T-helper 1 cell treated with Interleukin-12 subunit alpha and Interleukin-12 subunit beta and Interleukin-4 antibody, amounts not matched to agents 30 μg/mL and 1 μg/mL, for 36 hours (primary cell): ENCODE data around the gene MTMR3.

Experiments
- H3K27ac Mint-ChIP-seq: one replicate; pipeline ENCODE4 v1.8.0; 2021; ENCODE audit warnings: mild to moderate bottlenecking, mixed read lengths
- H3K27me3 Mint-ChIP-seq: one replicate; pipeline ENCODE4 v1.8.0; 2021; ENCODE audit warnings: low read depth, mixed read lengths
- H3K36me3 Mint-ChIP-seq: one replicate; pipeline ENCODE4 v1.8.0; 2021; ENCODE audit warnings: low read depth, mixed read lengths
- H3K4me1 Mint-ChIP-seq: one replicate; pipeline ENCODE4 v1.8.0; 2021; ENCODE audit warnings: low read depth, mixed read lengths
- H3K4me3 Mint-ChIP-seq: one replicate; pipeline ENCODE4 v1.8.0; 2021; ENCODE audit warnings: mild to moderate bottlenecking, moderate library complexity, mixed read lengths
- H3K9me3 Mint-ChIP-seq: one replicate; pipeline ENCODE4 v1.8.0; 2021; ENCODE audit warnings: mixed read lengths

The MTMR3 gene

DNA sequence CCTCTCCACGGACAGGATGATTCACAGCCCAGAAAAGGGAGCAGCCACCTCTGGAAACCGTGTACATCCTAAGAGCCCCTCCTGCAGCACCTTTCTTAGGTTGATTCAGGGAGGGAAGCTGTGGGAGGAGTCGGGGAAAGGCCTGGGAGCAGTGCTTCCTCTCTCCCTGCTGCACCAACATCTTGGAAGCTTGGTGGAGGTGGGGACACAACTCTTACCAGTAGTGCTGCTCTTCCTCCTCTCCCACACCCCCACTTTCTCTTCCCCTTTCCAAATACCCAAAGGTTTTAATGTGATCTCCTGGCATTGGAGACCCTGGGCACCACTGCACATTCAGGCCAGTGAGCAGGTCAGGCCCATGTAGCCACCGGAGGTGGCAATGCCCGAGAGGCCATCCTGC is 150.9 kb downstream of the MTMR3 start:
- H3K27ac Mint-ChIP-seq, result no peak overlapping the region
- H3K4me3 Mint-ChIP-seq, result no peak overlapping the region
- no peaks in the 10 kb centered on the region for H3K4me1 Mint-ChIP-seq
- no peaks in the 10 kb centered on the region for H3K9me3 Mint-ChIP-seq
- H3K36me3 Mint-ChIP-seq, result no peaks in the 10 kb centered on the region
- no peaks in the 10 kb centered on the region for H3K27me3 Mint-ChIP-seq

DNA sequence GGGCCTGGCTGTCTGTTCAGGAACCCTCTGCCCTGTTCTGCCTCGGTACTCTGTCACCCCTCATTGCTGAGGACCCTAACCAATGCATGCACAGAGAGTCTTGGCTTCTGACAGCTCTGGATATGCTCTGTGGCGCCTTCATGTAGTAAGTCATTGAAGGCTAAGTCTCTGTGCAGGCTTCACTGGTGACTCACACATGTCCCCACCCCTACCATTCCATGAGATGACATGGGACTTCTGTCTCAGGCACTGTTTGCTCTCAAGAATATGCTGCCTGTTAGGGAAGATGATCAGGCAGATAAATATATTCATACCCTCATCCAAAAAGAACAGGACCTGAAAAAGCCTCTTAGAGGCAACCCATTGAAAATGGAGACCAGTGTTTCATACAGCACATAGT is 153.7 kb downstream of the MTMR3 start:
- peaks cover 4% of the 10 kb centered on the region for H3K27me3 Mint-ChIP-seq
- no peaks in the 10 kb centered on the region for H3K36me3 Mint-ChIP-seq
- no peak overlapping the region for H3K27ac Mint-ChIP-seq
- H3K9me3 Mint-ChIP-seq, result no peaks in the 10 kb centered on the region
- no peaks in the 10 kb centered on the region for H3K4me1 Mint-ChIP-seq
- no peak overlapping the region for H3K4me3 Mint-ChIP-seq

DNA sequence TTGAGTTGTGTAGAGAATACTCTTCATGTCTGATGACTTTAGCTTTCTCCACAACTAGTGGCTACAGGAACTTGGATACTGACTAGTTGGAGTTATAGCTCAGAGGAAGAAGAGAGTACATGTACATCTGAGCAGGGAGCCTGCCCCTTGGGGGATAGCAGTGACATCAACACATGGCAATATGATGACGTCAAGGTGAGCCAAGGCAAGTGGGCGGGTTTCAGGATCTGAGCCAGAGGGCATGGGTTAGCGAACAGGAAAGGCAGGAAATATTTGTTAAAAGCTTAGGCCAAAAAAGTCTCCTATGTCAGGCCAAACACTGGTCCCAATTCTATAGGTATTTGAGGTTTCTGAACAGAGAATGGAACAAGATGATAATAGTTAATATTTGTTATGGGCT is 155.2 kb downstream of the MTMR3 start:
- Mint-ChIP-seq H3K9me3 (no peaks in the 10 kb centered on the region), H3K27ac (no peak overlapping the region), H3K36me3 (no peaks in the 10 kb centered on the region), H3K4me3 (no peak overlapping the region), H3K27me3 (peaks cover 8% of the 10 kb centered on the region), H3K4me1 (no peaks in the 10 kb centered on the region)

DNA sequence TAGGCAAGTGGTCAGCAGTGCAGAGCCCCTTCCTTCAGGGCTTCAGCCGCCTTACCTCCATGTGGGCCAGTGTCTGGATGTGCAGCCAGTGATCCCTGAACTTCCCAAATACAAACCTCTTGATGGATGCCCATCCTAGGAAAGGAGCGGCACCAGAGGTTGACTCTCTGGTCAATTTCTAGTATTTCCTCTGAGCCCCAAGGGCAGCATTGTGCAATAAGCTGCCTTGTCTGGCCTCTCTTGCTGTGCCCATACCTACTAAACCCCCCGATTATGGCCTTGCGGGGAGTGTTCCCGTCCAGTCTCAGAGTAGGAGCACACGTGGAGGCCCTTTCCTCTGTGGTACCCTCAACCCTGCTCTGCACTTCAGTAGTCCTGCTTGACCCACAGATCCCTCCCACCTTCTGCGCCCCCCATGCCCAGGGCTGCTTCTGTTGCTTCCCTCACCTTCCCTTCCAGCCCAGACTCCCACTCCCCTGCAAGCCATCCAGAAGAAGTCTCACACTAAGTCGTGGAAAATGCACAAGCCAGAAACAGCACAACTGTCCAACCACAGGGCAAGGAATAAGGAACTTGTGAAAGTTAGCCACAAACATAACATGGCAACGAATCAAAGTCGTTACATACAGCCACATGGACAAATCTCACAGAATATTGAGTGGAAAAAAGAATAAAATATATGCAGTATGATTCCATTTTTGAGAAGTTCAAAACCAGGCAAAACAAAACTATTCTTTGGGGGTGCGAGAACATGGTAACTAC is 157.7 kb downstream of the MTMR3 start:
- Mint-ChIP-seq H3K36me3 (no peaks in the 10 kb centered on the region), H3K4me1 (no peaks in the 10 kb centered on the region), H3K4me3 (no peak overlapping the region), H3K9me3 (no peaks in the 10 kb centered on the region), H3K27me3 (peaks cover 12% of the 10 kb centered on the region), H3K27ac (no peak overlapping the region)

DNA sequence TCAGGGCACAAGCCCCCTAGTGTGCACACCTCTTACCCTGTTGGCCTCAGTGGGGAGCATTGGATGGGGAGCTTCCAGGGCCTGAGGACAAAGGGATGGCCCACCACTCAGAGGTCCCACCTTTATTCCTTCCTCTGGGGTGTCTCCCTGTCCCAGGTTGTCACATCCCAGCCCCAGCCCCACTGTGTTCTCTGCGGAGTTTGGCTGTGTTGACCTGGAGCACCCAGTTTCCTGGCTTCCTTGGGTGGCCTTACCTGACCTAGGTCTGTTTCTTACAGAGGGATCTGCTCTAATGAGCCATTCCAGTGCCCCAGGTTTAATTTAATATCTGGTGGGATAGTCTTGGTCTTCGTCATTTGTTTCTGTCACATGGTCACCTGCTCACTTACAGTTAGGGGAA is 158.5 kb downstream of the MTMR3 start:
- H3K27me3 Mint-ChIP-seq, result peaks cover 12% of the 10 kb centered on the region

DNA sequence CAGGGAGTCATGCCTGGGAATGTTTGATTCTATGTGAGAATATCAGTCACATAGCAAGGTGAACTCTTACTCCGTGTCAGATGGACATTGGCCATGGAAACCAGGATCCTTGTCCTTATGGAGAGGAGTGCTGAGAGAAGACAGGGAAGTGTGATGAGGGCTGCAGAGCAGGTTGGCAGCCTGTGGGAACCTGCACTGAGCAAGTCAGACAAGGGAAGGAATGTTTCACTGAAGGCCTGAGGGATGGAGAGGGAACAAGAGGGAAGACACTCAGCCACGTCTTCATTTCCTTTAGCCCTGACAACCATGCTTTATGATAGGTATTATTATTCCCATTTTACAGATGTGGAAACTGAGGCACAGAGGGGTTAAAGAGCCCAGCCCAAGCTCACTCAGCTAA is 158.9 kb downstream of the MTMR3 start:
- no peak overlapping the region for H3K4me3 Mint-ChIP-seq
- peaks cover 12% of the 10 kb centered on the region for H3K27me3 Mint-ChIP-seq
- peaks cover 1% of the 10 kb centered on the region for H3K4me1 Mint-ChIP-seq
- H3K9me3 Mint-ChIP-seq, result no peaks in the 10 kb centered on the region
- H3K27ac Mint-ChIP-seq, result no peak overlapping the region
- no peaks in the 10 kb centered on the region for H3K36me3 Mint-ChIP-seq

More for the DNA sequence above, 158.5 kb downstream of the MTMR3 start:
- no peak overlapping the region for H3K4me3 Mint-ChIP-seq
- no peaks in the 10 kb centered on the region for H3K36me3 Mint-ChIP-seq
- no peaks in the 10 kb centered on the region for H3K9me3 Mint-ChIP-seq
- H3K27ac Mint-ChIP-seq, result no peak overlapping the region
- no peaks in the 10 kb centered on the region for H3K4me1 Mint-ChIP-seq

DNA sequence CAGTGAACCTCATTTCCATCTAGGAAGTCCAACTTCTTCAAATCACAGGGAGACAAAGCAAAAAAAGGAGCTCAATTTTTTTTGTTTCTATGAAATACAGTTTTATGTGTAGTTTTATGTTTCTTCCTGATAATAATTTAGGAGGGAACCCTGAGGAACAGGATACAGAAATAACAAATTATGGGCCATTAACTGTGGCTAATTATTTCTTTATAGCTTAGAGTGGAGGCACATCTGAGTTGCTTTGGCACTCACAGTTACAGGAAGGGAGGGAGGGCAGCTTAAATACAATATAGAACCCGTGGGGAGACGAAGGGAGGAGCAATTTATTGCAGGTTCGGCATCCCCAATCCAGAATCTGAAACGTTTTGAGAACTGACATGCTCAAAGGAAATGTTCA is 160.2 kb downstream of the MTMR3 start:
- H3K4me1 Mint-ChIP-seq, result peaks cover 10% of the 10 kb centered on the region
- H3K27ac Mint-ChIP-seq, result no peak overlapping the region
- no peaks in the 10 kb centered on the region for H3K9me3 Mint-ChIP-seq
- H3K4me3 Mint-ChIP-seq, result no peak overlapping the region
- H3K36me3 Mint-ChIP-seq, result no peaks in the 10 kb centered on the region
- H3K27me3 Mint-ChIP-seq, result peaks cover 12% of the 10 kb centered on the region

DNA sequence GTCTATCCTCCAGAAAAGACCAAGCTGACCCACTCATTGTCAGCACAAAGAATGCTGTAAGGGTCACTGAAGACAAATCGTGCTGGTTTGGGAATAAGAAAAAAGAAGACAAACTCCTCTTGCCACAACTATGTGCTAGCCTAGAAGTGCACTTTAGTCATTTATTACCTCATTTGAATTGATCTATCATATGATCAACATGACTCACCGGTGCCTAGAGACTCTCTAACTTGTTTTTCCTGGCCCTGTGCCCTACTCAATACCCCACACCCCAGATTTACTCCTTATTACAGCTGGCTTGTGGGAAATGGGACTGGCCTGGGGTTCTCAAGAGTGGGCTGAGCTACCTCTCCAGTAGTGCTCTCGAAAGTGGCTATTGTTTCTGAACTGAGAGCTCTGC is 161.4 kb downstream of the MTMR3 start:
- no peaks in the 10 kb centered on the region for H3K9me3 Mint-ChIP-seq
- H3K4me3 Mint-ChIP-seq, result no peak overlapping the region
- peaks cover 12% of the 10 kb centered on the region for H3K27me3 Mint-ChIP-seq
- peaks cover 10% of the 10 kb centered on the region for H3K4me1 Mint-ChIP-seq
- H3K36me3 Mint-ChIP-seq, result no peaks in the 10 kb centered on the region
- H3K27ac Mint-ChIP-seq, result no peak overlapping the region

DNA sequence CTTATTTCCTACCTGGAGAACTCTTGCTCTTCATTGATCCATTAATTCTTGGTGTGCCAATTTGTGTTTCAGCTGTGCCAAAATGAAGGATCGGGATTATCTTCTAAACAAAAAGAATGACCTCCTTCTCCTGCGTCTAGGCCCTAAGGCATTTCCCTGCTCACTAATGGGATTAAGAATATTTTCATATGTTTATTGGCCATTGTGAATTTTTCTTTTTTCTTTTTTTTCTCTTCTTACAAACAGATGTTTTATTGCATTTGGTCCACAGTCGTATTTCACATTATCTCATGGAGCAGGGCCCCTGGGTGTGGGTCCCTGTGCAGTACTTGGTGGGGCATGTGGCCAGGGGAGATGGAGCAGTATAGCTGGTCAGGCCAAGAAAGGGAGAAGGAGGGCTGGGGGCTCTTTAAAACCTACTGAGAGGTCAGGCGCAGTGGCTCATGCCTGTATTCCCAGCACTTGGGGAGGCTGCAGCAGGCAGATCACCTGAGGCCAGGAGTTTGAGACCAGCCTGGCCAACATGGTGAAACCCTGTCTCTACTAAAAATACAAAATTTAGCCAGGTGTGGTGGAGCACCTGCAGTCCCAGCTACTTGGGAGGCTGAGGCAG is 162.0 kb downstream of the MTMR3 start:
- no peaks in the 10 kb centered on the region for H3K36me3 Mint-ChIP-seq
- H3K4me1 Mint-ChIP-seq, result peaks cover 10% of the 10 kb centered on the region

DNA sequence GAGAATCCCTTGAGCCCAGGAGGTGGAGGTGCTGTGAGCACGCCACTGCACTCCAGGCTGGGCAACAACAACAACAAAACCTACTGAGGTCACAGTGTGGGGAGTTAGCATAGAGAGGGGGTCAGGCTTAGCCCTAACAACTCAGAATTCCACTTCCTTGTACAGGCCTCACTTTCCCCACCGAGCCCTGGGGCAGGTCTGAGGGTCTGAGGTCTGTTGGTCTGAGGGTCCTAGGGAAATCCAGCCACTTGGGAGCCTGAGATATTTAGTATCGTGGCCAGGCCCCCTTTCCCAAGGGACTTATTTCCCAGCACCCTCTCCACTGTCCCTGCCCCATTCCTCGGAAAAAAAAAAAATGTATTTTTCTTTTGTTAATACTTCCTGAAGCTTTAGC is 162.5 kb downstream of the MTMR3 start:
- Mint-ChIP-seq H3K36me3 (no peaks in the 10 kb centered on the region), H3K4me3 (no peak overlapping the region), H3K4me1 (peaks cover 10% of the 10 kb centered on the region), H3K27me3 (peaks cover 12% of the 10 kb centered on the region), H3K9me3 (no peaks in the 10 kb centered on the region), H3K27ac (no peak overlapping the region)

More for the DNA sequence above, 162.0 kb downstream of the MTMR3 start:
- Mint-ChIP-seq H3K9me3 (no peaks in the 10 kb centered on the region), H3K4me3 (no peak overlapping the region), H3K27ac (no peak overlapping the region), H3K27me3 (peaks cover 12% of the 10 kb centered on the region)

DNA sequence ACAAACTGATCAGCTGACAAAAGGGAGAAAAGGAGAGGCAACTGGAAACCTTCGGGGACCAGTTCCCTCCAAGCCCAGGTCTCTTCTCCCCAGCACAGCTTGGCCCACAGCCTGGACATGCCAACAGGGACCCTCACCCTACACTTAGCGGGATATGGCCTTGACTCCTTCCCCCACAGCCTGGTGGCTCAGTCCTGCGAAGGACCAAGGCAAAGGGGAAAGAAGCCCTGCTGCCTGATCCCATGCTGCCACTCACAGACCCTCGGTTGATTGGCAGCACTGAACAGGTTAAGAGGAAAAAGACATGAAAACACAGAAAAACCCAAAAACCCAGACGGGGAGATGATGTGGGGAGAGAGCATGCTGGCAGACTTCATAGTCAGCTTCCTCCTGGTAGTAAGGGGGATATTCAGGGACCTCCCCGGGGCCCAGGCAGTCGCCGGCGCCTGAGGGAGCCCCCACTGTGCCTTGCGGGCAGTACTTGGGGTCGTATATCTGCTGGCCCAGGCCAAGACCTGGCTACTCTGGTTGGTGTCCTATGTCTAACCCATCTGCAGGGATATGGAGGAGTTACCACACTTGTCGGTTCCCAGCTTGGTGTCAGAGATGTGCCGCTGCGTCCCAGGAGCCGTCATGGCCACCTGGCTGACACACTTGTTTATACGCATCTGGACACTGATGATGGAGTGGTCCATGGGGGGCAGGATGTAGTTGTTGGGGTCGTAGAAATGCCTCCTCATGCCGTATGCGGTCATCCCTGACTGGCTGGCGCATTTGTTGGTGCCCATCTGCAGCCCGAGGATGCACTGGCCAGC is 163.1 kb downstream of the MTMR3 start:
- Mint-ChIP-seq H3K27me3 (peaks cover 8% of the 10 kb centered on the region), H3K4me3 (no peak overlapping the region), H3K9me3 (no peaks in the 10 kb centered on the region), H3K4me1 (peaks cover 10% of the 10 kb centered on the region), H3K36me3 (no peaks in the 10 kb centered on the region), H3K27ac (no peak overlapping the region)

DNA sequence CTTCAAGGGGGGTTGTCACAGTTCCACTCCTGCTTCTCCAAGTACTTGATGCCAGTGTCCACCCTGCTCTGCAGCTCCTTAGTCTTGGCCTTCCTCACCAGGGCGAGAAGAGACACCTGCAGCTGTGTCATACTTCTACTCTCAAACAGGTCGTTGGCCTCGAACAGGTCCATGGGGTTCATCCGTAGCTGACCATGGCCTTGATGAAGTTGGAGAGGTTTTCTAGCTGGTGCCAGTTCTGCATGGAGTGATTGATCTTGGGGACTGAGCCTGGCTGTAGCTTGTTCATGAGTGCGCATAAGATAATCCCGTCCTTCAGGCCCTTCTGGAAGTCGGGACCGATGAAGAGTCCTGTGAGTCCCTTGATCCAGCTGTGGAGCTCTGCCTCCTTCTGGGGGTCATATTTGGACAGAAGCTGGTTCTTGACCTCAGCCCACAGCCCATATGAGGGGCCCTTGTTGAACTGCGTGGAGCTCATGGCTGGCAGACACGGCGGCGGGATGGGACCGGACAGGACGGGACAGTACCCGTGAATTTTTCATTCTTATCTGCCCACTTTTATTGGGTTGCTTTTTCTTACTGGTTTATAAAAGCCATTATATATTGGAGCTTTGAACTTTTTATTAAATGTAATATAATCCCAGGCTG is 163.9 kb downstream of the MTMR3 start:
- H3K4me1 Mint-ChIP-seq, result peaks cover 10% of the 10 kb centered on the region
- peak overlapping the region; percentile 28 for H3K27ac Mint-ChIP-seq
- H3K4me3 Mint-ChIP-seq, result peak overlapping the region; percentile 7
- H3K27me3 Mint-ChIP-seq, result peaks cover 8% of the 10 kb centered on the region
- H3K9me3 Mint-ChIP-seq, result no peaks in the 10 kb centered on the region
- no peaks in the 10 kb centered on the region for H3K36me3 Mint-ChIP-seq

DNA sequence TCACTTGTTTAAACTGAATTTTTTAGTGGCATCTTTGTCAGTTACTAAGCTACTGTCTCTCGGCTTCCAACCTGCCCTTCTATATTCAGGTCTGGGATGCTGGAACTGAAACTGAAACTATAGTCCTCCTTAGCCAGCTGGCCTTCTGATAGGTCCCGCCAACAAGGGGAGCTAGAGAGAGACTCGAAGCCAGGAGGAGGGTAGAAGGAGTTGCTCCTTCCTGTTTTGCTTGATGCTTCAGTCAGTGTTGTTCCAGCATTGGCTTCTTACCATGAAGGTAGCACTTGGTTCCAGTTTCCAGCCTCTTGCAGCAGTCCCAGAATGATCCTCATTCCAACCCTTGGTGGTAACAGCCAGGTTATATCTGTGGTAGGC is 164.4 kb downstream of the MTMR3 start:
- Mint-ChIP-seq H3K4me1 (peaks cover 10% of the 10 kb centered on the region), H3K36me3 (no peaks in the 10 kb centered on the region), H3K9me3 (no peaks in the 10 kb centered on the region), H3K27me3 (peaks cover 8% of the 10 kb centered on the region), H3K27ac (peak overlapping the region; percentile 28), H3K4me3 (peak overlapping the region; percentile 7)

DNA sequence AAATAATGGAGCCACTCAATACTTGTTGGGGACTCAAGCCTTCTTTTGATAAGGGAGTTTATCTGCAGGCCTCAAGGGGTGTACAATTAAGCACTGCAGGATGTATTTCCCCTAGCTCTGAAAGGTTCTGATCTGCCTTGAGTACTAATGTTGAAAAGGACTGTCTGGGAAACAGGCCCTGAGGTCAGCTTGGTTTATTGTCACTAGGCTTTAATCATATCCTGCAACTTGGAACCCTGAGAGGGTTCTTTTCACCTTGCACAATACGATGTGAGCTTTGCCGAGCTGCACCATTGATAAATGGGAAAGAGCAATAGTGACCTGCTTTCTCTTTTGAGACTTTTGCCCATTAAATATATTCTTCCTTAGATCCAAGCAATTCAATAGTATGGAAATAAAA is 165.7 kb downstream of the MTMR3 start:
- Mint-ChIP-seq H3K36me3 (no peaks in the 10 kb centered on the region), H3K4me1 (peaks cover 10% of the 10 kb centered on the region), H3K27me3 (peaks cover 3% of the 10 kb centered on the region), H3K9me3 (no peaks in the 10 kb centered on the region), H3K4me3 (no peak overlapping the region), H3K27ac (no peak overlapping the region)
